SK-N-SH (cell line): Measurements from ENCODE around the gene SLC40A1. TPM values are rescaled to one million over a fixed set of nuclear protein-coding genes. Genes with fewer than 3 reads are reported as not detected.
A peak's percentile ranks its signal among the peaks of the same experiment; 100 is the strongest.

ENCODE experiments used
- CTCF ChIA-PET: fragments of 300-600, 350-600 bp; formaldehyde crosslinking; extraction: SDS; loops from one replicate; lab custom pipeline; 2021; lab: Yijun Ruan, JAX
- POLR2A ChIA-PET: fragments of 350-600 bp; sonication (Branson Sonifier 250); formaldehyde crosslinking; extraction: SDS; loops from one replicate; lab custom pipeline; 2020; ENCODE audit warnings: antibody characterized with exemption, inconsistent platforms; lab: Yijun Ruan, JAX
- DNase-seq: peaks from one replicate; pipeline ENCODE4 v3.0.0; 2012
- H2AFZ ChIP-seq: fragments of 200-600 bp; sonication (generic); 2 replicates; pipeline ENCODE4 v1.8.1; 2016; ENCODE audit warnings: antibody characterized with exemption, mild to moderate bottlenecking, low read depth
- H3F3A ChIP-seq: fragments of 200-600 bp; sonication (generic); replicated peaks from 2 replicates; pipeline ENCODE3; 2016; ENCODE audit warnings: antibody characterized with exemption, mild to moderate bottlenecking; ENCODE audit not compliant: insufficient read depth
- H3K27ac ChIP-seq, 2 experiments: fragments of 200-500 bp in 1 of 2; fragments of 200-600 bp in 1 of 2; sonication (Bioruptor generic) in 1 of 2; sonication (generic), shearing (Covaris generic) in 1 of 2; 2 replicates each; pipeline versions ENCODE4 v1.5.1 to v1.6.1; 2014 to 2016; ENCODE audit warnings: low read depth in 2 of 2, inconsistent platforms in 1 of 2, low read length in 1 of 2, mild to moderate bottlenecking in 1 of 2, mixed read lengths in 1 of 2
- H3K27me3 ChIP-seq: fragments of 200-600 bp; sonication (generic), shearing (Covaris generic); 2 replicates; pipeline ENCODE4 v1.6.1; 2016; ENCODE audit warnings: mixed run types; ENCODE audit not compliant: insufficient read depth
- H3K36me3 ChIP-seq, 2 experiments: fragments of 200-500 bp in 1 of 2; fragments of 200-600 bp in 1 of 2; sonication (Bioruptor generic) in 1 of 2; sonication (generic) in 1 of 2; replicated peaks in 1 of 2; 2 replicates each; pipeline versions ENCODE3 to v1.5.1; 2014 to 2016; ENCODE audit warnings: low read length in 1 of 2, mild to moderate bottlenecking in 1 of 2; ENCODE audit not compliant: insufficient read depth in 2 of 2, control insufficient read depth in 1 of 2
- H3K4me1 ChIP-seq, 2 experiments: fragments of 200-500 bp in 1 of 2; fragments of 200-600 bp in 1 of 2; sonication (Bioruptor generic) in 1 of 2; sonication (generic), shearing (Covaris generic) in 1 of 2; 2 replicates each; pipeline versions ENCODE4 v1.5.1 to v1.6.1; 2014 to 2016; ENCODE audit warnings: low read depth in 1 of 2, low read length in 1 of 2, mixed run types in 1 of 2; ENCODE audit not compliant: insufficient read depth in 2 of 2, control insufficient read depth in 1 of 2
- H3K4me2 ChIP-seq: fragments of 200-600 bp; sonication (generic), shearing (Covaris generic); 2 replicates; pipeline ENCODE4 v1.6.1; 2017; ENCODE audit warnings: mixed run types
- H3K4me3 ChIP-seq, 2 experiments: fragments of 200-500 bp in 1 of 2; fragments of 200-600 bp in 1 of 2; sonication (Bioruptor generic) in 1 of 2; sonication (generic), shearing (Covaris generic) in 1 of 2; 2 replicates each; pipeline versions ENCODE4 v1.5.1 to v1.8.1; 2014 to 2016; ENCODE audit warnings: low read depth in 2 of 2, inconsistent platforms in 1 of 2, low read length in 1 of 2, mild to moderate bottlenecking in 1 of 2, mixed read lengths in 1 of 2, moderate library complexity in 1 of 2
- H3K79me2 ChIP-seq: fragments of 200-600 bp; sonication (generic); 2 replicates; pipeline ENCODE4 v1.8.1; 2017; ENCODE audit warnings: mild to moderate bottlenecking; ENCODE audit not compliant: insufficient read depth
- H3K9ac ChIP-seq: fragments of 200-600 bp; sonication (generic); 2 replicates; pipeline ENCODE4 v1.6.1; 2017; ENCODE audit warnings: mixed run types
- H3K9me2 ChIP-seq: fragments of 200-600 bp; sonication (generic); 2 replicates; pipeline ENCODE4 v1.6.1; 2017; ENCODE audit warnings: mixed run types
- H3K9me3 ChIP-seq: fragments of 200-600 bp; sonication (generic); 2 replicates; pipeline ENCODE4 v1.6.1; 2017; ENCODE audit warnings: mixed run types, mild to moderate bottlenecking, moderate library complexity
- H4K20me1 ChIP-seq: fragments of 200-600 bp; sonication (generic); 2 replicates; pipeline ENCODE4 v1.6.1; 2017; ENCODE audit warnings: mild to moderate bottlenecking, mixed run types; ENCODE audit not compliant: insufficient read depth
- EP300 ChIP-seq, 2 experiments: IDR thresholded peaks; 2 replicates each; pipeline versions ENCODE4 v1.4.0 to v1.6.1; 2012; ENCODE audit warnings: borderline replicate concordance in 1 of 2, low read depth in 1 of 2, low read length in 1 of 2
- EZH2phosphoT487 ChIP-seq: fragments of 200-600 bp; sonication (generic); IDR thresholded peaks from 2 replicates; pipeline ENCODE4 v1.6.1; 2017; ENCODE audit warnings: low read depth, mixed run types, mild to moderate bottlenecking, antibody characterized with exemption, moderate library complexity, borderline replicate concordance
- FOXM1 ChIP-seq: IDR thresholded peaks from 2 replicates; pipeline ENCODE4 v1.4.0; 2012; ENCODE audit warnings: low read depth, mild to moderate bottlenecking
- GABPA ChIP-seq: IDR thresholded peaks from 2 replicates; pipeline ENCODE4 v1.4.0; 2012; ENCODE audit warnings: low read depth, mild to moderate bottlenecking
- GATA2 ChIP-seq: sonication (generic); formaldehyde crosslinking; IDR thresholded peaks from 2 replicates; pipeline ENCODE4 v1.5.0; 2020; ENCODE audit warnings: mild to moderate bottlenecking, missing genetic modification reagents
- JUND ChIP-seq: IDR thresholded peaks from 2 replicates; pipeline ENCODE4 v1.4.0; 2012
- MEF2A ChIP-seq: IDR thresholded peaks from 2 replicates; pipeline ENCODE4 v1.4.0; 2012; ENCODE audit warnings: low read depth, borderline replicate concordance
- NFIC ChIP-seq: IDR thresholded peaks from 2 replicates; pipeline ENCODE4 v1.4.0; 2012; ENCODE audit warnings: borderline replicate concordance
- RAD21 ChIP-seq: IDR thresholded peaks from 2 replicates; pipeline ENCODE4 v1.6.1; 2012; ENCODE audit warnings: mild to moderate bottlenecking, low read length
- RXRA ChIP-seq: IDR thresholded peaks from 2 replicates; pipeline ENCODE4 v1.4.0; 2012; ENCODE audit warnings: low read depth, mild to moderate bottlenecking, borderline replicate concordance
- SIN3A ChIP-seq: IDR thresholded peaks from 2 replicates; pipeline ENCODE4 v1.6.1; 2012; ENCODE audit warnings: low read depth, mild to moderate bottlenecking, low read length, moderate library complexity, borderline replicate concordance
- TAF1 ChIP-seq: IDR thresholded peaks from 2 replicates; pipeline ENCODE4 v1.6.1; 2012; ENCODE audit warnings: low read depth, mild to moderate bottlenecking, low read length, moderate library complexity, borderline replicate concordance
- TCF12 ChIP-seq: IDR thresholded peaks from 2 replicates; pipeline ENCODE4 v1.4.0; 2012
- TEAD4 ChIP-seq: IDR thresholded peaks from 2 replicates; pipeline ENCODE4 v1.4.0; 2012; ENCODE audit warnings: mild to moderate bottlenecking, borderline replicate concordance; ENCODE audit not compliant: insufficient read depth
- WGBS: methylation state at CpG from one replicate; pipeline ENCODE4 v1.1.6; 2017; ENCODE audit warnings: low lambda C conversion rate; 5-methylcytosine and 5-hydroxymethylcytosine counted together
- polyA plus RNA-seq, 3 experiments: library from polyadenylated mRNA; depleted of rRNA; stranded (reverse); fragments of >200 nt; gene quantifications; 2 replicates each; pipeline ENCODE4 v1.2.3, GENCODE V29; 2012
- TF ChIP-seq, protein P1 (sequence below): IDR thresholded peaks from 2 replicates; pipeline ENCODE4 v1.6.1; 2012; ENCODE audit warnings: mild to moderate bottlenecking, low read depth, low read length, moderate library complexity
- TF ChIP-seq, protein P2 (sequence below): fragments of 150-350 bp; IDR thresholded peaks from 2 replicates; pipeline ENCODE4 v1.6.1; 2016; ENCODE audit warnings: mild to moderate bottlenecking, low read depth, low read length

SLC40A1 gene
- polyA plus RNA-seq, 1 of the 3 experiments (the other 2 are of a cell fraction): 1.8 TPM

GRCh38 chr2:189551808-189552207, 28.8 kb downstream of the SLC40A1 start:
- H3K9me3 ChIP-seq: no peaks in the 10 kb centered on the region
- H3K27ac ChIP-seq: no peak overlapping the region
- TF ChIP-seq NFIC (no peak), TCF12 (no peak), EP300 (IDR thresholded peaks at IDR 0.05; ENCODE audit: borderline replicate concordance in 1 of 2, low read depth in 1 of 2, low read length in 1 of 2) (no peak)
- TF ChIP-seq, protein P1, sequence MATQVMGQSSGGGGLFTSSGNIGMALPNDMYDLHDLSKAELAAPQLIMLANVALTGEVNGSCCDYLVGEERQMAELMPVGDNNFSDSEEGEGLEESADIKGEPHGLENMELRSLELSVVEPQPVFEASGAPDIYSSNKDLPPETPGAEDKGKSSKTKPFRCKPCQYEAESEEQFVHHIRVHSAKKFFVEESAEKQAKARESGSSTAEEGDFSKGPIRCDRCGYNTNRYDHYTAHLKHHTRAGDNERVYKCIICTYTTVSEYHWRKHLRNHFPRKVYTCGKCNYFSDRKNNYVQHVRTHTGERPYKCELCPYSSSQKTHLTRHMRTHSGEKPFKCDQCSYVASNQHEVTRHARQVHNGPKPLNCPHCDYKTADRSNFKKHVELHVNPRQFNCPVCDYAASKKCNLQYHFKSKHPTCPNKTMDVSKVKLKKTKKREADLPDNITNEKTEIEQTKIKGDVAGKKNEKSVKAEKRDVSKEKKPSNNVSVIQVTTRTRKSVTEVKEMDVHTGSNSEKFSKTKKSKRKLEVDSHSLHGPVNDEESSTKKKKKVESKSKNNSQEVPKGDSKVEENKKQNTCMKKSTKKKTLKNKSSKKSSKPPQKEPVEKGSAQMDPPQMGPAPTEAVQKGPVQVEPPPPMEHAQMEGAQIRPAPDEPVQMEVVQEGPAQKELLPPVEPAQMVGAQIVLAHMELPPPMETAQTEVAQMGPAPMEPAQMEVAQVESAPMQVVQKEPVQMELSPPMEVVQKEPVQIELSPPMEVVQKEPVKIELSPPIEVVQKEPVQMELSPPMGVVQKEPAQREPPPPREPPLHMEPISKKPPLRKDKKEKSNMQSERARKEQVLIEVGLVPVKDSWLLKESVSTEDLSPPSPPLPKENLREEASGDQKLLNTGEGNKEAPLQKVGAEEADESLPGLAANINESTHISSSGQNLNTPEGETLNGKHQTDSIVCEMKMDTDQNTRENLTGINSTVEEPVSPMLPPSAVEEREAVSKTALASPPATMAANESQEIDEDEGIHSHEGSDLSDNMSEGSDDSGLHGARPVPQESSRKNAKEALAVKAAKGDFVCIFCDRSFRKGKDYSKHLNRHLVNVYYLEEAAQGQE: no peak
- H3K9ac ChIP-seq: no peak overlapping the region
- no peak overlapping the region for H3K4me2 ChIP-seq
- no peaks in the 10 kb centered on the region for H3K27me3 ChIP-seq
- H2AFZ ChIP-seq: no peak overlapping the region
- ChIA-PET POLR2A (no interaction called here), CTCF (no interaction called here)
- no peaks in the 10 kb centered on the region for H3K9me2 ChIP-seq
- H3F3A ChIP-seq: no peaks in the 10 kb centered on the region
- no peaks in the 10 kb centered on the region for H3K36me3 ChIP-seq
- no peaks in the 10 kb centered on the region for H4K20me1 ChIP-seq
- no peaks in the 10 kb centered on the region for H3K79me2 ChIP-seq
- no peak for DNase-seq
- H3K4me1 ChIP-seq: peaks cover 0 to 3% of the 10 kb centered on the region in 2 experiments; a peak in 3 of 4 replicates
- H3K4me3 ChIP-seq: no peak overlapping the region

- Histone ChIP-seq H2AFZ (peak overlapping the region; percentile 74; the same call in 1 of the 2 replicates), H3F3A (no peaks in the 10 kb centered on the region), H3K27ac (no peak overlapping the region), H3K27me3 (no peaks in the 10 kb centered on the region), H3K79me2 (no peaks in the 10 kb centered on the region), H3K36me3 (no peaks in the 10 kb centered on the region), H3K9me2 (no peaks in the 10 kb centered on the region), H3K4me2 (no peak overlapping the region), H4K20me1 (no peaks in the 10 kb centered on the region), H3K9me3 (no peaks in the 10 kb centered on the region), H3K4me1 (no peaks in the 10 kb centered on the region; a peak in 1 of 4 replicates), H3K9ac (no peak overlapping the region), H3K4me3 (no peak overlapping the region)
- DNase-seq: no peak
- CTCF ChIA-PET: interaction anchor here (1.3 kb wide), 1 partner anchor 111 kb away, joined by 4 read pairs; no protein-coding TSS in a partner anchor
- no peak for TF ChIP-seq EZH2phosphoT487
- TF ChIP-seq GATA2: no peak
- TF ChIP-seq FOXM1: no peak
- no peak for TF ChIP-seq TCF12
- TF ChIP-seq GABPA: no peak
- TF ChIP-seq TAF1: no peak
- no peak for TF ChIP-seq RAD21
- no peak for TF ChIP-seq TEAD4
- no peak for TF ChIP-seq MEF2A
- TF ChIP-seq RXRA: no peak
- TF ChIP-seq JUND: no peak
- TF ChIP-seq, protein P2, sequence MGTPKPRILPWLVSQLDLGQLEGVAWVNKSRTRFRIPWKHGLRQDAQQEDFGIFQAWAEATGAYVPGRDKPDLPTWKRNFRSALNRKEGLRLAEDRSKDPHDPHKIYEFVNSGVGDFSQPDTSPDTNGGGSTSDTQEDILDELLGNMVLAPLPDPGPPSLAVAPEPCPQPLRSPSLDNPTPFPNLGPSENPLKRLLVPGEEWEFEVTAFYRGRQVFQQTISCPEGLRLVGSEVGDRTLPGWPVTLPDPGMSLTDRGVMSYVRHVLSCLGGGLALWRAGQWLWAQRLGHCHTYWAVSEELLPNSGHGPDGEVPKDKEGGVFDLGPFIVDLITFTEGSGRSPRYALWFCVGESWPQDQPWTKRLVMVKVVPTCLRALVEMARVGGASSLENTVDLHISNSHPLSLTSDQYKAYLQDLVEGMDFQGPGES: no peak
- TF ChIP-seq SIN3A: no peak
- WGBS: 57% methylated on average over 2 of the region's 2 CpGs
- POLR2A ChIA-PET: no interaction called here
Observed at GRCh38 chr2:189549449-189549832, 31.1 kb downstream of the SLC40A1 start.
